COLO668 (cell line): ENCODE results near the gene PRR7.
"Not testable (repeated sequence)": the region's sequence is repeated elsewhere in the genome, so short reads cannot be mapped to it uniquely, and the experiment has no call there.

Source experiments
- DNase-seq: peaks from one replicate; lab custom pipeline; 2025; ENCODE audit not compliant: unreplicated experiment; lab: John Stamatoyannopoulos, UW

The PRR7 gene

GRCh38 chr5:177446200-177447065 lies at the start of gene PRR7:
TSS of gene PRR7 (plus strand) at chr5:177446814. CDS start at chr5:177455068, 8,254 bp downstream.
- peak; percentile 81 for DNase-seq

- no peak for DNase-seq
These were observed 48.7 kb upstream of the PRR7 start for GRCh38 chr5:177397875-177398390.

GRCh38 chr5:177399997-177400868 lies 46.4 kb upstream of the PRR7 start, which contains the start of gene PFN3:
TSS of gene PFN3 (minus strand) at chr5:177400661. CDS start at chr5:177400576, 85 bp downstream.
- DNase-seq, result no peak

GRCh38 chr5:177402271-177403043 lies 44.2 kb upstream of the PRR7 start:
- peak; percentile 82 for DNase-seq

- DNase-seq, result peak; percentile 59
These were observed 43.4 kb upstream of the PRR7 start for GRCh38 chr5:177403102-177403791.

- peak; percentile 84 for DNase-seq
These were observed 42.6 kb upstream of the PRR7 start for GRCh38 chr5:177403792-177404640.

- peak; percentile 4 for DNase-seq
These were observed 41.9 kb upstream of the PRR7 start for GRCh38 chr5:177404641-177405179.

- no peak for DNase-seq
These were observed 41.3 kb upstream of the PRR7 start for GRCh38 chr5:177405312-177405711.

- DNase-seq, result no peak
These were observed 40.8 kb upstream of the PRR7 start for GRCh38 chr5:177405805-177406204.

- DNase-seq, result no peak
These were observed 37.4 kb upstream of the PRR7 start, which contains the start of gene F12 for GRCh38 chr5:177409043-177409801. TSS of gene F12 (minus strand) at chr5:177409564. CDS start at chr5:177409527, 37 bp downstream.

GRCh38 chr5:177410575-177410974 lies 36.0 kb upstream of the PRR7 start:
- no peak for DNase-seq

GRCh38 chr5:177412603-177413233 lies 33.9 kb upstream of the PRR7 start:
- DNase-seq, result no peak

- no peak for DNase-seq
These were observed 32.1 kb upstream of the PRR7 start for GRCh38 chr5:177414481-177414880.

GRCh38 chr5:177417081-177417480 lies 29.5 kb upstream of the PRR7 start:
- DNase-seq, result not testable (repeated sequence)

- no peak for DNase-seq
These were observed 27.6 kb upstream of the PRR7 start for GRCh38 chr5:177419046-177419445.

GRCh38 chr5:177420472-177420871 lies 26.1 kb upstream of the PRR7 start:
- DNase-seq, result not testable (repeated sequence)

GRCh38 chr5:177421062-177421798 lies 25.4 kb upstream of the PRR7 start:
- no peak for DNase-seq
